Measurements from ENCODE around the gene DRC3.

The DRC3 gene

GRCh38 chr17:17966399-17966798 lies 6.3 kb upstream of the DRC3 start:
- DNase-seq (ENCODE audit: low read depth) = no peak

GRCh38 chr17:17970699-17971430 lies 1.8 kb upstream of the DRC3 start:
- no peak for DNase-seq (ENCODE audit: low read depth)

GRCh38 chr17:17971431-17972125 lies 1.1 kb upstream of the DRC3 start:
- DNase-seq (ENCODE audit: low read depth) = no peak

GRCh38 chr17:17972952-17973254 lies 241 bp downstream of the DRC3 start:
- no peak for DNase-seq (ENCODE audit: low read depth)

DNA sequence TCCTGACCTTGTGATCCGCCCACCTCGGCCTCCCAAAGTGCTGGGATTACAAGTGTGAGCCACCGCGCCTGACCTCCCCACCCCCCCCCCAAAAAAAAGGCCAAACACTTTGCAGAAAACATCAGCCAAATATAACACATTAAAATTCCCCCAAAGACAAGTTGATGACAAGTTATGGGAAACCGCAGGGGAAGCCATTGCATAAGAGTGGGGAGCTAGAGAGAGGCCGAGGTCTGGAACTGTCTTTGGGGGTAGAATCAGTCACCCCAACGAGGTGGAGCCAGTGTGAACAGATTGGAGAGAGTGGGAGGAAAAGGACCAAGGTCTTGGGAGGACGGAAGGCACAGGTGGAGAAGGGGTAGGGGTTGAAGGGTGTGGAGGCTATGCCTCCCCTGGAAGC lies 2.8 kb downstream of the DRC3 start:
- DNase-seq (ENCODE audit: low read depth) = no peak

- DNase-seq (ENCODE audit: low read depth) = no peak
Measured at GRCh38 chr17:17976931-17977570, 4.4 kb downstream of the DRC3 start.

GRCh38 chr17:17978481-17979424 lies 6.1 kb downstream of the DRC3 start:
- no peak for DNase-seq (ENCODE audit: low read depth)

DNA sequence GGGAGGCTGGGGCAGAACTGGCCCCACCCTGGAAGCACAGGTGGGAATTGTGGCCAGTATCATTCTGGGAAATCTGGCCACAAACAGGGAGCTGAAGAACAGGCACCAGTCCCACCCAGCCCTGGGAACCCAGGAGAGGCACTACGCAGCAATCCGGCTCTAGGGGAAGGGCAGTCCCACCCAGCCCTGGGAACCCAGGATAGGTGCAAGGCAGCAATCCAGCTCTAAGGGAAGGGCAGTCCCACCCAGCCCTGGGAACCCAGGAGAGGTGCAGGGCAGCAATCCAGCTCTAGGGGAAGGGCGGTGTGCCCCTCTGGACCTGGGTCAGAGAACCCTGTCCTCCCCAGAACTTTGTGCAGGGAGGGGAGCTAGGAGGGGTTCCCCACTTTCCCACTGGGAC lies 7.1 kb downstream of the DRC3 start:
- no peak for DNase-seq (ENCODE audit: low read depth)

DNA sequence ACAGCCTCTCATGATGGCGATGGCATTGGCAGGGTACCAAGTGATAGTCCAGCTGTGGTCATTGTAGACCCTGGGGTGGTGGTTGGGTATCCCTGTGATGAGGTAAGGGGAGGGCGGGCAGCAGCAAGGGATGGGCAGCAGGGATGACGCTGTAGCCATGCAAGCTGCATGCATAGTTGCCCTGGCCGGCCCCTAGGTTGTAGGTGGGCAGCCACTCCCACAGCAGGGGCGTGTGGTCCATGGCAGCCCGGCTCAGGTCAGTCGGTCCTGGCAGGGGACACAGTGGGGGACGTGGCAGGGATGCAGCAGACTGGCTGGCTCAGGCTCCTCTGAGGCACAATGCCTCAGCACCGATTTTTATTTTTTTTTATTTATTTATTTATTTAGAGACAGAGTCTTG lies 8.7 kb downstream of the DRC3 start:
- DNase-seq (ENCODE audit: low read depth) = no peak

- DNase-seq (ENCODE audit: low read depth) = no peak
Measured at GRCh38 chr17:17982801-17983200, 10.1 kb downstream of the DRC3 start.

DNA sequence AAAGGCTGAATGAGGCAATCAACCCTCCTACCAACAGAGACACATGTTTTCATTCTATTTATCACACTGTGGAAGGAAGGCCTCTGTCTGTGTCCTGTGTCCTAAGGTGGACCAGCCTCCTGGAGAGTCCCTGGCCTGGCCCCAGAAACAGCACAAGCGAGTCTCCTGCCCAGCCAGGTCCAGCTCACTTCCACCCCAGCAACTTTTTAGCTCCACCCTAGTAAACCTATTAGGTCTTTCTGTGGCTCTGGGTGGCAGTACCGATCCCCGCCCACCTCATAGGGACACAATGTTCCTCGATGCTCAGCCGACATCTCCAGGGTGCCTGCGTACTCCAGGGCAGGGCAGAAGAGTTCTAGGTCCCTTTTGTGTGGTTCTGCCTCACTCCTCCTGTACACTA lies 10.7 kb downstream of the DRC3 start:
- DNase-seq (ENCODE audit: low read depth) = no peak

GRCh38 chr17:17983776-17984175 lies 11.1 kb downstream of the DRC3 start:
- no peak for DNase-seq (ENCODE audit: low read depth)

DNA sequence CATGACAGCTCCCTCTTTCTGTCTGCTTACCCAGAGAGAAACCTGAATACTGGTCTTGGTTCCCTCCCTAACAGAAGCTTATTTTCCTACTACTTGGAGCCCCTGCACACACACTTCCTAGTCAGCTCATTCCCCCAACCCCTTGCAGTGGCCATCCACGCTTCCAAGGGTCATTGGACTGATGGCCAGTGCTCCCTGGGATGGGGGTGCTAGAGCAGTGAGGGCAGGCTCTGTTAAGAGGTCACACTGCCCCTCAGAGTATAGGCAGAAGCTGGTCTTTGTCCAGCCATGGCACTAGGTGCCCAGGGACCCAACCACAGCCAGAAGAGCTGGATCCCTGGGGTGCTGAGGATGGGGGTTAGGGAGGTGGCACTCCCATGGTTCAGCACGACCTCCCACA lies 12.5 kb downstream of the DRC3 start:
- no peak for DNase-seq (ENCODE audit: low read depth)

DNA sequence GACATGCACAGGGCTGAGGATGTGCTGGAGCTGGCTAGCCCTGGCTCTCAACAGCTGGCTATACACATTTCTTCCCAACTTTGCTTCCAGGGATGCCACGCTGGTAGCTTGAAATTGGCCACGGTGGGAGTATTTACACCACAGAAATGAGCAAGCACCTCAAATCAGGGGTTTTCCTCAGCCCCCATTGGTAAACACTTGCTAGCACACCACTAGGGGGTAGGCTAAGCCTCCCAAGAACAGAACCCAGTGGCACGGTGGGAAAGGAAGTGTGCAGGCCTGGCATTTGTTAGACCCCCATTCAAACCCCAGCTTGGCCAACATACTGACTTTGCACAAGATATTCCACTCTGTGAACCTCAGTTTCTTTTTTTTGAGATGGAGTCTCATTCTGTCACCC lies 12.9 kb downstream of the DRC3 start:
- no peak for DNase-seq (ENCODE audit: low read depth)

GRCh38 chr17:17987187-17987896 lies 14.7 kb downstream of the DRC3 start:
- no peak for DNase-seq (ENCODE audit: low read depth)

- DNase-seq (ENCODE audit: low read depth) = no peak
Measured at GRCh38 chr17:17987901-17988300, 15.2 kb downstream of the DRC3 start.

DNA sequence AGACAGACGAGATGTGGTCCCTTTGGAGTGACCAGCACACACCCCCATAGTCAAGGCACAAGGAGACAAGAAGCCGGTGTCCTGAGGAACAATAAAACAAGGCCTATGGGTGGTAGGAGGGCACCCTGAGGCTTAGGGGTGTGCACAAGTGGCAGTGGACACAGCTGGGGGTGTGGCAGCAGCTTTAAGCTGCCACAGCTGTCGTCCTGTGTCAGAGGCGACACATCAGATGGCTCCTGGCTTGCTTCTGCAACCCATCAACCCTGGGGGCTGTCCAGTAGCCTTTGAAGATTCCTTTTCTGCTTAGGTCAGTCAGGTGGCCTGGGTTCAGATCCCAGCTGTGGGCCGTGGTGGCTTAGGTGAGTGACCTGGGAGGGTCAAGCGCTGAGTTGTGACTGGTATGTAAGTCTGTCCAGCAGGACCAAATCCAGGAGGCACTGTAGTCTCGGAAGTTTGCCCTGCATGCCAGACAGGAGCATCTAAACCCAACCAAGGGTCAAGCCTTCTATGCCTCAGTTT lies 15.8 kb downstream of the DRC3 start:
- DNase-seq (ENCODE audit: low read depth) = no peak

- DNase-seq (ENCODE audit: low read depth) = no peak
Measured at GRCh38 chr17:17989081-17989480, 16.4 kb downstream of the DRC3 start.

DNA sequence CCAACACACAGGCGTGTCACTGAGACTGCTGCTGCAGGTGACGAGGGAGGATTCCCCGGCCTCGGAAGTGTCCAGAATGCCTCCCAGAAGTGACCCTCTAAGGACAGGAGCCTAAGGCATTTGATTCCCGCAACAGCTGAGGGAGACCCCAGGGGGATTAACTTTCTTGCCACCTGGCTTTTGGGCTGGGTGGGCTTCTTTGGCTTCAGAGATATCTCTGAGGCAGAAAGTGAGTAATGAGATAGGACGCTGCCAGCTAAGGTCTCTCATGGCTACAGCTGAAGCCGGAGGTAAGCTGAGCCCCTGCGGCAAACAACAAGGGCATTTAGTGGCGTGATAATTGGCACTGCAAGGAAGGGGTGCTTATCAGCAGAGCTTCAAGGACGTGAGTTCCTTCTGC lies 17.0 kb downstream of the DRC3 start:
- DNase-seq (ENCODE audit: low read depth) = no peak

GRCh38 chr17:17990282-17990681 lies 17.6 kb downstream of the DRC3 start:
- no peak for DNase-seq (ENCODE audit: low read depth)

GRCh38 chr17:17993366-17993765 lies 20.7 kb downstream of the DRC3 start:
- no peak for DNase-seq (ENCODE audit: low read depth)

DNA sequence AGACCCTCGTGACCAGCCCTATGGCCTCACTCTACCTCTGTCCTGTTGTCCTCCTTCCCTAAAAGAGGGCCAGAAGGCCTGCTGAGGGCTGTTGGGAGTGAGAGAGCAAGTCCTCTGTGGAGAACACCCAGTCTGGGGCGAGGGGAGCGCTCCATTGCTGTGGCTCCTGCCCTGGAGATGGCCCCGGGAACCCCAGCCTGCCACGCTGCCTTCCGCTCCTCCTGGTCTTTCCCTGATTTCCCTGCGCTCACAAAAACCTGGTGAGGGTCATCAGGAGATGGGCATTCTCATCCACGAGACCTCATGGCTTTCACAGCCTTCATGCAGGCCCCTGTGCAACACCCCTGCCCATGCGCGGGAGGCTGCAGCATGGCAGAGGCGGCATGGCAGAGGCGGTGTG lies 21.2 kb downstream of the DRC3 start:
- DNase-seq (ENCODE audit: low read depth) = no peak
